Hematopoietic multipotent progenitor cell treated with erythropoietin and hydrocortisone succinate and interleukin-3 and kit ligand, for 8 days (in vitro differentiated cells): ENCODE results near the gene CMTM1.
"Not testable (repeated sequence)": the region's sequence is repeated elsewhere in the genome, so short reads cannot be mapped to it uniquely, and the experiment has no call there.

Experiments
- DNase-seq: peaks from one replicate; pipeline ENCODE4 v3.0.0-alpha.2; 2015

Gene CMTM1

GRCh38 chr16:66563574-66564334, 2.5 kb upstream of the CMTM1 start:
- no peak for DNase-seq

GRCh38 chr16:66567270-66567669, 1.0 kb downstream of the CMTM1 start:
- not testable (repeated sequence) for DNase-seq

GRCh38 chr16:66568355-66568754, 2.1 kb downstream of the CMTM1 start:
- DNase-seq: no peak

GRCh38 chr16:66569131-66569530, 2.9 kb downstream of the CMTM1 start:
- no peak for DNase-seq

- DNase-seq: peak; percentile 42
Observed at GRCh38 chr16:66569827-66570405, 3.7 kb downstream of the CMTM1 start.

GRCh38 chr16:66572356-66572755, 6.1 kb downstream of the CMTM1 start:
- peak; percentile 77 for DNase-seq

- no peak for DNase-seq
Observed at GRCh38 chr16:66574081-66574480, 7.8 kb downstream of the CMTM1 start.

GRCh38 chr16:66574531-66574930, 8.3 kb downstream of the CMTM1 start:
- peak; percentile 76 for DNase-seq

- DNase-seq: peak; percentile 84
Observed at GRCh38 chr16:66575060-66575459, 8.8 kb downstream of the CMTM1 start.

GRCh38 chr16:66576296-66576695, 10.1 kb downstream of the CMTM1 start:
- DNase-seq: no peak

GRCh38 chr16:66578651-66579531, 12.7 kb downstream of the CMTM1 start, which contains the start of gene CMTM2:
CMTM2 (plus strand) TSS chr16:66579463; CDS start chr16:66579608, 145 bp downstream.
- peak; percentile 33 for DNase-seq

GRCh38 chr16:66580605-66581209, 14.5 kb downstream of the CMTM1 start:
- no peak for DNase-seq

- no peak for DNase-seq
Observed at GRCh38 chr16:66581246-66581952, 15.2 kb downstream of the CMTM1 start.

GRCh38 chr16:66585481-66586239, 19.4 kb downstream of the CMTM1 start:
- no peak for DNase-seq

GRCh38 chr16:66587881-66588600, 21.8 kb downstream of the CMTM1 start:
- no peak for DNase-seq

- DNase-seq: peak; percentile 89
Observed at GRCh38 chr16:66588981-66589713, 22.9 kb downstream of the CMTM1 start.

- DNase-seq: no peak
Observed at GRCh38 chr16:66590322-66590721, 24.1 kb downstream of the CMTM1 start.

GRCh38 chr16:66591018-66591417, 24.8 kb downstream of the CMTM1 start:
- DNase-seq: no peak

- DNase-seq: no peak
Observed at GRCh38 chr16:66592241-66592640, 26.0 kb downstream of the CMTM1 start.

- no peak for DNase-seq
Observed at GRCh38 chr16:66592814-66593213, 26.6 kb downstream of the CMTM1 start.
